NB4 (cell line): ENCODE measurements around the gene ANO1.

Experiments used
- CTCF ChIP-seq: IDR thresholded peaks from one replicate; pipeline ENCODE4 v1.5.1; 2012; ENCODE audit warnings: low read depth, low read length
- MAX ChIP-seq: IDR thresholded peaks from 2 replicates; pipeline ENCODE4 v1.6.1; 2011; ENCODE audit warnings: low read depth, low read length
- MYC ChIP-seq: IDR thresholded peaks from 2 replicates; pipeline ENCODE4 v1.6.1; 2011; ENCODE audit warnings: low read depth, low read length
- POLR2A ChIP-seq: IDR thresholded peaks from 2 replicates; pipeline ENCODE4 v1.6.1; 2011; ENCODE audit warnings: mild to moderate bottlenecking; ENCODE audit not compliant: insufficient read length; ENCODE audit errors: extremely low read depth

DNA sequence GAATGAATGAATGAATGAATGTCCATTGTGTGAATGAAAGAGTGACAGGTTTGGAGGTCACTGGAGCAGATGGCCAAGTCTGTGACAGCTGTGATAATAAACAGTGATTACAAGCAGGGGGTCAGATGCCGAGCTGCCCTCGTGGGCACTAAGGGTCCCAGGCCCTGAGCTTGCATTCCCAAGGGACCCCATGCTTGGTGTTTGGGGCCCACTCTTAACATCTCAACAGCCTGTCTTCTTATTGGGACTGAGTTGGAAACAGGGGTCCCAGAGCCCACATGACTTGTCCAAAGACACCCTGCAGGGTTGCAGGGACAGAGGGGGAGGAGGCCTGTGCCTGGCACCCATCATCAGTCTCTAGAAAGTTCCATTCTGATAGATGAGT, 12.0 kb upstream of the ANO1 start:
- no peak for TF ChIP-seq CTCF
- TF ChIP-seq POLR2A: no peak
- no peak for TF ChIP-seq MAX
- no peak for TF ChIP-seq MYC
